Effector CD8-positive, alpha-beta T cell (primary cell): ENCODE results near the gene FTO.
"Not testable (repeated sequence)": the region's sequence is repeated elsewhere in the genome, so short reads cannot be mapped to it uniquely, and the experiment has no call there.

Source experiments
- DNase-seq: peaks from one replicate; lab custom pipeline; 2025; lab: John Stamatoyannopoulos, UW

Gene FTO

DNA sequence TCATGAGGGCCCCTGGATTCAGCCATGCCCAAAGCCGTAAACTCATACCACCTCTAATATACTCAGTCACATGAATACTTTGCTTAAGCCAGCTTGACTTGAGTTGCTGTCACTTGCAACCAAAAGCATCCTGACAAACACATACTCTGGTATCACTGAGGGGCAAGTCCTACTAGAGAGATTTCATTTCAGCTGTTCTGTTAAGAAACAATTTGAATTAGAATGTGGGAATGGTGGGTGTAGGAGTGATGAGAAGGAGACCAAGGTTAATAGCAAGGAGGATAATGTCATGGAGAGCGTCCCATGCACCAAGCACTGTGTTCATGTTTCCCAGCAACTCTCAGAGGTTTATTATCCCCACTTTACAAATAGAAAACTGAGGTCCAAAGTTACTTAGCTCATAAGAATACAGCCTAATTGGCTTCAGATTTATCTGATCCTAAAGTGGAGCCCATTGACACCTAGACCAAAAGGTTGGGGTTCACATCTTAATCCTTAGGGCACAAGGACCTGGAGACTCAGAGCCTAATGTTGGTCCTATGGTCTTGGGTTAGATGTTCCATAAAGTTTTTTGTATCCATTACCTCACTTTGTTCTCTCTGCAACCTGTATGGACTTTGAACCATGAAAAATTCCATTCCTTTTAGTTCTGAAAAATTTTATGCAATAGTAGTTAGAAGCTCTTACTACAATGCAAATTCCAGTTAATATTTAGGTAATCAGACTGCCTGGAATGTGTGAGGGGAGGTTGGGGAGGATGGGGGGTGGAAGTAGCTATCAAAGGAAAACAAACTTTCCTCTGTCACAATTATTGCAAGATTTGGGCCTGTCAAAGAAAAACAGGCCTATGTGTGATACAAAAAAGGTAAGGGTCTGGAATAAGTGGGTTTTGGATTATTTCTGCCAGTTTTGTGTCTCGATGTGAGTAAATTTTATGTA, 476.7 kb downstream of the FTO start:
- DNase-seq: no peak

DNA sequence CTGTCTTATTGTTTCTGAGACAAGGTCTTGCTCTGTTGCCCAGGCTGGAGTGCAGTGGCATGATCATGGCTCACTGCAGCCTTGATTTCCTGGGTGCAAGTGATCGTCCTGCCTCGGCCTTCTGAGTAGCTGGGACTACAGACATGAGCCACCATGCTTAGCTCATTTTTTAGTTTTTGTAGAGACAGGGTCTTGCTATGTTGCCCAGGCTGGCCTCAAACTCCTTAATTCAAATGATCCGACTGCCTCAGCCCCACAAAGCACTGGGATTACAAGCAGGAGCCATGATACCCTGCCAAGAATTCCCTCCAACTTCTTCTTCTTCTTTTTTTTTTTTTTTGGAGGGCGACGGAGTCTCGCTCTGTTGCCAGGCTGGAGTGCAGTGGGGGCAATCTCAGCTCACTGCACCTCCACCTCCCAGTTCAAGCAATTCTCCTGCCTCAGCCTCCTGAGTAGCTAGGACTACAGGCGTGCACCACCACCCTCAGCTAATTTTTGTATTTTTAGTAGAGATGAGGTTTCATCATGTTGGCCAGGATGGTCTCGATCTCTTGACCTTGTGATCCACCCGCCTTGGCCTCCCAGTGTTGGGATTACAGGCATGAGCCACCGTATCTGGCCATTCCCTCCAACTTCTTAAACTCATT, 477.9 kb downstream of the FTO start:
- not testable (repeated sequence) for DNase-seq

- no peak for DNase-seq
Observed at GRCh38 chr16:54185045-54185444, 481.1 kb downstream of the FTO start.

DNA sequence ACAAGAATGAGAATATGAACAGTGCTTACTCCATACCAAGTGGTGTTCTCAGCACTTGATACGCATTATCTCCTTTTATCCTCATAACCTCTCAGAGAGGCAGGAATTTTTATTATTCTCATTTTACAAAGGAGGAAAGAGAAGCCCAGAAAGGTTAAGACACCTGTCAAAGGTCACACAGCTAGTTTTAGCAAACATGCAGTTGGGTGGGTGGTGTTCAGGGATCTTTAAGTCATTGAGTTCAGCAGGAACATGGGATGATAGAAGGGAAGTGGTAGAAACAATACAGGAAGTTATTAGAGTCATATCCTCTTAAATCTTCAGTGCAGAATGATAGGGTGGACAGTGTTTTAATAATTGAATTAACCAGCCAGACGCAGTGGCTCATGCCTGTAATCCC, 487.2 kb downstream of the FTO start:
- no peak for DNase-seq

DNA sequence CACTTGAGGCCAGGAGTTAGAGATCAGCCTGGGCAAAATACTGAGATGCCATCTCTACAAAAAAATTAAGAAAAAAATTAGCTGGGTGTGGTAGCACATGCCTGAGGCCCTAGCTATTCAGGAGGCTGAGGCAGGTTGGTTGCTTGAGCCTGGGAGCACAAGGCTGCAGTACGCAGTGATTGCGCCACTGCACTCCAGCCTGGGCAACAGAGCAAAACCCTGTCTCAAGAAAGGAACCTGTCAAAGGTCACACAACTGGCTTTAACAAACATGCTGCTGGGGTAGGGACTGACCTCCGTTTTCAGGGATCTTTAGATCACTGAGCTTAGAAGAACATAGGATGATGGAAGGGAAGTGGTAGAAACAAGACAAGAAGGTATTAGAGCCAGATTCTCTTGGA, 487.6 kb downstream of the FTO start:
- no peak for DNase-seq

- no peak for DNase-seq
Observed at GRCh38 chr16:54193013-54193664, 489.2 kb downstream of the FTO start.

GRCh38 chr16:54193665-54194333, 489.8 kb downstream of the FTO start:
- no peak for DNase-seq

- DNase-seq: no peak
Observed at GRCh38 chr16:54194334-54194743, 490.4 kb downstream of the FTO start.

- DNase-seq: no peak
Observed at GRCh38 chr16:54197758-54198157, 493.8 kb downstream of the FTO start.

DNA sequence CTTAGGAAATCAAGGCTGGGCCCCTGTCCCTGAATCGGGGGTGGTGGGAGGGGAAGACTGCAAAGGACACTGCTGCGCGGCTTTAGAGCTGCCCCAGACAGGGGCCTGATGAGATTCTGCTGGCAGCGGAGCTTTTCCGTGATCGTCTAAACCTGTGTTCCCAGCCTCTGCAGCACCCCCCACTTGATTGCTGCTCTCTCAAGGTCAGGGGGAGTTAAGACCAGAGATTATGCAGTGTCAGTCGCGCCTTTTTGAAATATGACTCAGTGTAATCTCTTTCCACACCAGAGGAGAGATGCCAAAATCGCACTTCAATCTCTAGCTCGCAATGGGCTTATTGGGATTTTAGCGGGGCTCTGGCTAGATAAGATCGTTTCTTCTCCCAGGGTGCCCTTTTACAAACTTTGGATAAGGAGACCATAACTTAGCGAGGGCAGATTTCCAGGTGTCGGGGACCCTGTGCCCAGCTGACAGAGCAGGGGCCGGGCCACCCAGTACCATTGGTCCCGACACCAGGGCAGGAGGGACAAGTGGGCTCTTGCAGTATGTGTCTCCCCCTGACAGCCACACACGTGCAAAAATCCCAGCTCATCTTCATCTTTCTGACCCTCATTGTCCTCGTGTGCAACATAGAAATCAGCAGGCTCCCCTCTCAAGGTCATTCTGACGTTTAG, 495.7 kb downstream of the FTO start:
- DNase-seq: no peak

GRCh38 chr16:54200161-54200534, 496.2 kb downstream of the FTO start:
- no peak for DNase-seq

DNA sequence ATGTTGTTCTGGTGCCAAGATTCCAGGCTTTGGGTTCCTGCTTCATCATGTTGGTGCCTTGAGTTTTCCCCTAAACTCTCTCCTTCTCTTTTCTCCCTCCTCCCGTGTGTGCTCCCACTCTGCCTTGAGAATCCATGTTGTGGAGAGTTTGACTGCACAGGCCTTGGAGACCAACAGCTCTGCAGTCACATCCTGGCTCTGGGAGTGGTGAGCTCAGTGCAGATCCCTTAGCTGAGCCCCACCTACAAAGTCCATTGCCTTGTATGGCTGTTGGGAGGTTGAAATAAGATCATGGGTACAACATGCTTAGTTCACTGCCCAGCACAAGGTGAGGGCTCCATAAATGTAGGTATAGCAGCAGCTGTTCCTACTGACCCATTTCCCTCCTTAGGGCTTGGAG, 496.8 kb downstream of the FTO start:
- DNase-seq: no peak

- DNase-seq: no peak
Observed at GRCh38 chr16:54201200-54201599, 497.2 kb downstream of the FTO start.
